Osteoblast (primary cell): ENCODE data around the gene IQCH. TPM values are rescaled to one million over a fixed set of nuclear protein-coding genes. Genes with fewer than 3 reads are reported as not detected.
A peak's percentile ranks its signal among the peaks of the same experiment; 100 is the strongest.

ENCODE experiments used
- DNase-seq: peaks from one replicate; pipeline ENCODE4 v3.0.0; 2011; ENCODE audit warnings: low spot score, mixed read lengths; ENCODE audit not compliant: insufficient read length; ENCODE audit errors: missing footprints
- H2AFZ ChIP-seq: 2 replicates; pipeline ENCODE4 v1.6.0; 2011; ENCODE audit warnings: mild to moderate bottlenecking, low read length
- H3K27ac ChIP-seq: 2 replicates; pipeline ENCODE4 v1.5.1; 2011; ENCODE audit warnings: mild to moderate bottlenecking, low read depth, low read length, moderate library complexity
- H3K27me3 ChIP-seq: 2 replicates; pipeline ENCODE4 v1.6.0; 2012; ENCODE audit warnings: mild to moderate bottlenecking, control low read depth, inconsistent platforms, low read length, moderate library complexity; ENCODE audit not compliant: insufficient read depth
- H3K36me3 ChIP-seq: 2 replicates; pipeline ENCODE4 v1.5.1; 2011; ENCODE audit warnings: mild to moderate bottlenecking, low read length, control low read depth, moderate library complexity; ENCODE audit not compliant: insufficient read depth
- H3K4me1 ChIP-seq: 2 replicates; pipeline ENCODE4 v1.5.1; 2011; ENCODE audit warnings: mild to moderate bottlenecking, low read length, control low read depth, moderate library complexity; ENCODE audit not compliant: insufficient read depth
- H3K4me2 ChIP-seq: 2 replicates; pipeline ENCODE4 v1.6.0; 2011; ENCODE audit warnings: mild to moderate bottlenecking, low read length; ENCODE audit not compliant: insufficient read depth
- H3K4me3 ChIP-seq: fragments of 200-600 bp; sonication (generic); 3 replicates; pipeline ENCODE4 v1.5.1; 2012; ENCODE audit warnings: mild to moderate bottlenecking, low read length, inconsistent platforms; ENCODE audit not compliant: insufficient read depth
- H3K79me2 ChIP-seq: 2 replicates; pipeline ENCODE4 v1.6.0; 2012; ENCODE audit warnings: mild to moderate bottlenecking, low read length, control low read depth, inconsistent platforms; ENCODE audit not compliant: insufficient read depth
- H3K9me3 ChIP-seq: 2 replicates; pipeline ENCODE4 v1.5.1; 2011; ENCODE audit warnings: low read depth, low read length, control low read depth
- H4K20me1 ChIP-seq: 2 replicates; pipeline ENCODE4 v1.6.0; 2012; ENCODE audit warnings: mild to moderate bottlenecking, low read length, control low read depth; ENCODE audit not compliant: insufficient read depth
- total RNA-seq: library from RNA; depleted of rRNA; stranded (reverse); fragments of >200 nt; gene quantifications from 2 replicates; pipeline ENCODE4 v1.2.3, GENCODE V29; 2012
- TF ChIP-seq, protein P1 (sequence below): IDR thresholded peaks from 2 replicates; pipeline ENCODE4 v1.5.1; 2011; ENCODE audit warnings: mild to moderate bottlenecking, low read depth, low read length, moderate library complexity; ENCODE audit errors: extremely low read depth

Gene IQCH
- total RNA-seq, 1 donor = 5.8 TPM

DNA sequence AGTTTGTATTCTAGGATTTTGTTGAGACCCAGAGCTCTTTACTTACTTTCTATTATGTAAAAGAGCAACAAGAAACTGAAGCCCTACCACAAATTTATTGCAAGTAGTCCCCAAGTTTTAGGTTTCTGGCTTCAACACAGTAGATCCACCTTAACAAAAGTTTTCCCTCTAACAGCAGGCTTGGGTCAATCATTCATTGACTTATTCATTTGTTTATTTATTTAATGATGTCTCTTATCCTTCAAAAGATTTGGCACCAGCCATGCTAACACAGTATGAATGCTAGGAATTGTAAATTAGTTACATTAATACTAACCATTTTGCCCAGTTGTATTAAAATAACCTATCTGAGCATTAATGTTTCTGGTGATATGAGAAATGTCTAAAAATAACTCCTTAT, 88.6 kb downstream of the IQCH start:
- no peaks in the 10 kb centered on the region for H4K20me1 ChIP-seq

DNA sequence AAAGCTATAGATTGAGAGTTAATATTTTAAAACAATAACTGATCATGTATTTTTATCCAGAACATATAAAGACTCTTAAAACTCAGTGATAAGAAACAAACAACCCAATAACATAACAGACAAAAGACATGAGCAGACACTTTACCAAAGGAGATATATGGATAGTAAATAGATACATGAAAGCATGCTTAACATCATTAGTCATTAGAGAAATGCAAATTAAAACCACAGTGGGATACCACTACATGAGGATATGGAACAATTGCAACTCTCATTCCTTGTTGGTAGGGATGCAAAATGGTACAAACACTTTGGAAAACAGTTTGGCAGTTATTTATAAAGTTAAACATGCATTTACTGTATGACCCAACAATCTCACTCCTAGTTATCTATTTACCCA, 95.0 kb downstream of the IQCH start:
- no peak overlapping the region for H3K4me3 ChIP-seq
- H3K27me3 ChIP-seq = no peaks in the 10 kb centered on the region
- no peaks in the 10 kb centered on the region for H3K4me1 ChIP-seq
- no peaks in the 10 kb centered on the region for H3K9me3 ChIP-seq
- no peak overlapping the region for H3K4me2 ChIP-seq
- H2AFZ ChIP-seq = no peak overlapping the region
- no peak overlapping the region for H3K27ac ChIP-seq
- DNase-seq = no peak
- H3K36me3 ChIP-seq = no peaks in the 10 kb centered on the region
- TF ChIP-seq, protein P1, sequence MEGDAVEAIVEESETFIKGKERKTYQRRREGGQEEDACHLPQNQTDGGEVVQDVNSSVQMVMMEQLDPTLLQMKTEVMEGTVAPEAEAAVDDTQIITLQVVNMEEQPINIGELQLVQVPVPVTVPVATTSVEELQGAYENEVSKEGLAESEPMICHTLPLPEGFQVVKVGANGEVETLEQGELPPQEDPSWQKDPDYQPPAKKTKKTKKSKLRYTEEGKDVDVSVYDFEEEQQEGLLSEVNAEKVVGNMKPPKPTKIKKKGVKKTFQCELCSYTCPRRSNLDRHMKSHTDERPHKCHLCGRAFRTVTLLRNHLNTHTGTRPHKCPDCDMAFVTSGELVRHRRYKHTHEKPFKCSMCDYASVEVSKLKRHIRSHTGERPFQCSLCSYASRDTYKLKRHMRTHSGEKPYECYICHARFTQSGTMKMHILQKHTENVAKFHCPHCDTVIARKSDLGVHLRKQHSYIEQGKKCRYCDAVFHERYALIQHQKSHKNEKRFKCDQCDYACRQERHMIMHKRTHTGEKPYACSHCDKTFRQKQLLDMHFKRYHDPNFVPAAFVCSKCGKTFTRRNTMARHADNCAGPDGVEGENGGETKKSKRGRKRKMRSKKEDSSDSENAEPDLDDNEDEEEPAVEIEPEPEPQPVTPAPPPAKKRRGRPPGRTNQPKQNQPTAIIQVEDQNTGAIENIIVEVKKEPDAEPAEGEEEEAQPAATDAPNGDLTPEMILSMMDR = no peak
- H3K79me2 ChIP-seq = no peaks in the 10 kb centered on the region
- no peaks in the 10 kb centered on the region for H4K20me1 ChIP-seq

More for the DNA sequence above, 88.6 kb downstream of the IQCH start:
- Histone ChIP-seq H3K9me3 (no peaks in the 10 kb centered on the region), H3K36me3 (no peaks in the 10 kb centered on the region), H3K79me2 (no peaks in the 10 kb centered on the region), H3K27me3 (no peaks in the 10 kb centered on the region), H3K4me1 (no peaks in the 10 kb centered on the region), H3K4me3 (no peak overlapping the region), H3K4me2 (no peak overlapping the region), H3K27ac (no peak overlapping the region), H2AFZ (no peak overlapping the region)
- DNase-seq = no peak
- TF ChIP-seq, protein P1 = no peak

DNA sequence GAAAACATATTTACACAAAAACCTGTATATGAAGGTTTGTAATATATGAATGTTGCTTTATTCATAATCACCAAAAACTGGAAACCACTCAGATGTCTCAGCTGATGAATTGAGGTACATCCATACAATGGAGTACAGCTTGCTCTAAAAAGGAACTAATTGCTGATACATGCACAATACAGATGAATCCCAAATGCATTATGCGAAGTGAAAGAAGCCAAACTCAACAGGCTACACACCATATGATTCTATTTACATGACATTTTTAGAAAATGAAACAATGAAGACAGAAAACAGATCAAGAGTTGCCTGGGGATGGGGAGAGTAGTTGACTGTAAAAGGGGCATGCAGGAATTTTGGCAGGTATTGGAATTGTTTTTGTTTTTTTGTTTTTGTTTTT, 95.5 kb downstream of the IQCH start:
- TF ChIP-seq, protein P1 = no peak
- no peaks in the 10 kb centered on the region for H4K20me1 ChIP-seq
- no peaks in the 10 kb centered on the region for H3K36me3 ChIP-seq
- H2AFZ ChIP-seq = no peak overlapping the region
- no peaks in the 10 kb centered on the region for H3K79me2 ChIP-seq
- H3K9me3 ChIP-seq = no peaks in the 10 kb centered on the region
- no peaks in the 10 kb centered on the region for H3K27me3 ChIP-seq
- no peak overlapping the region for H3K27ac ChIP-seq
- H3K4me1 ChIP-seq = no peaks in the 10 kb centered on the region
- DNase-seq = no peak
- H3K4me3 ChIP-seq = no peak overlapping the region
- H3K4me2 ChIP-seq = no peak overlapping the region

DNA sequence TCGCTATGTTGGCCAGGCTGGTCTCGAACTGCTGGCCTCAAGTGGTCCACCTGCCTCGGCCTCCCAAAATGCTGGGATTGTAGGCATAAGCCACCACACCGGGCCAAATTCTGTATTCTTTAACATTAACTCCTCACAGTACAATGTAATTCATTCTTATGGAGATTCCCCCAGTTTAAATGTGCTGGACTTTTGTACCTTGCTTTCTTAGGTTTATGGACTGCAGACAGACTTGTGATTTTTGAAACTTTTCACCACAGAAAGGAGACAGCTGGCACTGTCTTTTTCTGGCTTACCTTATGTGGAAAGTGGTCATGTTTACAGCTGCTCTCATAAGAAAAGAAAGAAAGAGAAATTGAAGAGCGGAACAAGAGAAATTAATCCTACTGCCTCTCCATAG, 103.8 kb downstream of the IQCH start:
- Histone ChIP-seq H3K4me1 (peaks cover 4% of the 10 kb centered on the region), H3K36me3 (no peaks in the 10 kb centered on the region), H3K9me3 (no peaks in the 10 kb centered on the region), H3K4me2 (no peak overlapping the region), H2AFZ (no peak overlapping the region), H3K4me3 (no peak overlapping the region), H3K27me3 (no peaks in the 10 kb centered on the region), H3K79me2 (no peaks in the 10 kb centered on the region), H4K20me1 (no peaks in the 10 kb centered on the region), H3K27ac (no peak overlapping the region)
- DNase-seq = peak; percentile 13
- TF ChIP-seq, protein P1 = no peak
